NCI-H82 treated with DMSO at 0.1 percent for 48 hours (cell line): ENCODE measurements around the gene CHI3L1.

Experiments used
- DNase-seq: peaks from one replicate; lab custom pipeline; 2025; ENCODE audit not compliant: unreplicated experiment; lab: John Stamatoyannopoulos, UW

CHI3L1 gene

DNA sequence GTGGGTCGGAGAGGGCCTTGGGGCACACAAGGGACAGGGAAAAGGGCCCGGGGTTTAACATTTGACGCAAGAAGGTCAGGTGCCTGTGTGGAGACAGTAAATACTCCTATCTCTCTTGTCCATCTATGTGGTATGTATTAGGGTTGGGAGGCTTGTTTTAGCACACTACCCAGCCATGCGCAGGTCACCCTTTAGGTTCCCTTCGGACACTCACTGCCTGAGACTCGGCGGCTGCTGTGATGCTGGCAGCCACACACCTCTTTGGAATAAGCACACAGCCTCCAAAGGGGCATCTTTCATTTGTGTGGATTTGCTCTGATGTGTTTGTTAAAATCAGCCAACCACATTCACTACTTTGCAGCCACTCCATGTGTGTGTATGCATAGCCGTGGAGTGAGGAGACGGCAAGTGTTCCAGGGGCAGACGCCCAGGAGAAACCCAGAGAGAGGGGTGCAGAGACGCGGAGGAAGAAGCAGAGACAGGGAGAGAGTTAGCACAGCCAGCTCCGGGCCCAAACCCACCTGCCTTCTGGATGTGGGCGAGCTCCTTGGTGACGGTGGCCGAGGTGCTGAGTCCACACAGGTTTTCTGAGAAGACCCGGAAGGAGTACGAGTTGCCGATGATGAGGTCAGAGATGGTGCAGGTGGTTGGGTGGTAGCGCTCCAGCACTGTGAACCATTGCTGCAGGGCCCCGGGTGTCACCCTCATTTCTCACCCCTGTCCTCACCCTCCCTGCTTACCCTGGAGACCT is 16.6 kb downstream of the CHI3L1 start:
- DNase-seq: no peak

DNA sequence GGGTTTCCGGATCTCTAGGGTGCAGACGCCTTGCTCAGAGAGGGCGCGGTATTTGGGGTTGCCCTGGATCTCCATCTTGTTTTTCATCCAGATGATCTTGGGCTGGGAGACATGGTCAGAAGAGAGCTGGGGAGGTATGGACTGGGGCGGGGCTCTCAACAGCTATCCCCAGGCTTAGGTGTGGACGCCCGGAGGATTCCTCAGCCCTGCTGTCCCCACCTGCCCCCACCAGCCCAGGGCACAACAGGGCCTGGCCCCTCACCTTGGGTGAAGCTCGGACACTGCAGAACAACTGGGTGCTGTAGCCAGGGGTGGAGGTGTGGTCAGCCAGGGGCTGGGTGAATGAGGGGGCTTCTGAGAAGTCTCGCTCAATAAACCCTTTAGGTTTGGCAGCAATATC is 17.5 kb downstream of the CHI3L1 start:
- DNase-seq: no peak

DNA sequence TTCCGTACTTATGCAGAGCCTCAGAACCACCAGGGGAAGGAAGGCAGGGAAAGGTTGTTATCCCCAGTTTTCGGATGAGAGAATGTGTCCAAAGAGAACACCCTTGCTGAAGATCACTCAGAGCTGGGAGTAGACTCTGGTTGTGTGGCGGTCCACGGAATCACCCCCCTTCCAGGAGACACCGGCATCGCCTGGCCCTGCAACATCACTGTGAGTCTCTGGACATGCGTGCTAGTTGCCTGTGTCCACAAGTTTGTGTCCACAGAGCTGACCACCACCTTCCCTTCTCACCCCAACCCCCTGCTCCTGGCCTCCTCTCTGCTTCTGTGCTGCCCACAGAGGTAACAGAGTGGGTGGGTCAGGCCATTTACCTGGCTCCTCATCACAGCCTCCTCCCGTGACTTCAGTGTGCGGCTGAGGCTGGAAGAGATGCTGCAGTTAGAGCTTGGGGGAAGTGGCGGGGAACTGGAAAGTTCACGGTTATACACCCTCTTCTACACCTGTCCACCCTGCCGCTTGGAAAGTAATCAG is 18.2 kb downstream of the CHI3L1 start:
- no peak for DNase-seq

DNA sequence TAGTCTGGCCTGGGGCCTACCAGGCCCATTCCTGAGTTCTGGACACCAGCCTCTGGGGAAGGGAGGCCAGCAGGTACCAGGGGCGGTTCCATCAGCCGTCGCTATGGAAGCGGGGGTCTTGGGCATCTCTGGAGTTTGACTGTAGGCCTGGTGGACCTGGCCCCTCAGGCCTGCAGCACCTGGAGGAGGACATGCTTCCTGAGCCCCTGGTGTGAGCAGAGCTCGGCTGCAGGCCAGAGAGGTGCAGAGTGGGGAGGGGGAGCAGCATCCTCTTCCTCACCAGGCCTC is 18.6 kb downstream of the CHI3L1 start:
- no peak for DNase-seq

DNA sequence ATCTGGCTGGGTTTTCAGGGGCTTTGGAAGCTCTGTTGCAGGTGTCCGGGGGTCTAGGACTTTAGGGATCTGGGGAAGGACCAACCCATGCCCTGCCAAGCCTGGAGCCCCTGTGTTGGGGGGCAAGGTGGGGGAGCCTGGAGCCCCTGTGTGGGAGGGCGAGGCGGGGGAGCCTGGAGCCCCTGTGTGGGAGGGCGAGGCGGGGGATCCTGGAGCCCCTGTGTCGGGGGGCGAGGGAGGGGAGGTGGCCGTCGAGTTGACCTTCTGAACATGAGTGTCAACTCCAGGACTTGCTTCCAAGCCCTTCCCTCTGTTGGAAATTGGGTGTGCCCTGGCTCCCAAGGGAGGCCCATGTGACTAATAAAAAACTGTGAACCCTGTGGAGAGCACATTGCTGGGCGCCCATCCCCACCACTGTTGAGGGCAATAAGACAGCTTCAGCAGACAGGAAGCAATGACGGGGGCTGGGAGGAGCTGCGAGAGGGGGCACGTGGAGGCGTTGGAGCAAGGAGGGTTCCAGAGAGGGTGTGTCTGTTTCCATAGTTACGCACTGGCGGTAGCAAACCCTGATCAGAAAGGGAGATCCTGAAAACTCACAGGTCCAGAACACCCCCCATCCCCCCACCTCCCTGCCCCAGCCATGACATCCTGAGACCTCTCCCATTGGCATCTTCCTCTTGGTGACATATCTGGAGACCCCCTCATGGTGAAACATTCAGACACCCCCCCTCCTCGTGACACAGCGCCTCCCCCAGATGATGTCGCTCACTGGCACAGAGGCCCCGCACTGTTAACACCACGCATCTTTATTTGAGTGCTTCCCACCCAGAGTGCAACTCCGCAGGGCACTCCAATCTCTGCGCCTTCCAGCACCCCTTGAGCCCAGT is 19.2 kb downstream of the CHI3L1 start:
- DNase-seq: no peak

DNA sequence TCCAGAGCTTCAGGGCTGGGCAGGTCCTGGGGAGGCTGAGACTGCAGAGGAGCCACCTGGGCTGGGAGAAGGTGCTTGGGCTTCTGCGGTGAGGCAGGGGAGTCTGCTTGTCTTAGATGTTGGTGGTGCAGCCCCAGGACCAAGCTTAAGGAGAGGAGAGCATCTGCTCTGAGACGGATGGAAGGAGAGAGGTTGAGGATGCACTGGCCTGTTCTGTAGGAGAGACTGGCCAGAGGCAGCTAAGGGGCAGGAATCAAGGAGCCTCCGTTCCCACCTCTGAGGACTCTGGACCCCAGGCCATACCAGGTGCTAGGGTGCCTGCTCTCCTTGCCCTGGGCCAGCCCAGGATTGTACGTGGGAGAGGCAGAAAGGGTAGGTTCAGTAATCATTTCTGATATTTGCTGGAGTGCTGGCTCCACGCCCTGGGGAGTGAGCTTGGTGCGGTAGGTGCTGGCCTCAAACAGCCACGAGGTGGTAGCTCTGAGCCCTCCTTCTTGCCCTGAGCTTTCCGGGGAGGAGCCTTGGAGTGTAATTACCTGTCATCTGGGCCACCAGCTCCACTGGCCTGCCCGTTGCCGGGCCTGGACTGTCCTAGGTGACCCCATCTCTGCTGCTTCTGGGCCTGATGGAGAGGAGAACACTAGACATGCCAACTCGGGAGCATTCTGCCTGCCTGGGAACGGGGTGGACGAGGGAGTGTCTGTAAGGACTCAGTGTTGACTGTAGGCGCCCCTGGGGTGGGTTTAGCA is 20.1 kb downstream of the CHI3L1 start:
- DNase-seq: no peak

DNA sequence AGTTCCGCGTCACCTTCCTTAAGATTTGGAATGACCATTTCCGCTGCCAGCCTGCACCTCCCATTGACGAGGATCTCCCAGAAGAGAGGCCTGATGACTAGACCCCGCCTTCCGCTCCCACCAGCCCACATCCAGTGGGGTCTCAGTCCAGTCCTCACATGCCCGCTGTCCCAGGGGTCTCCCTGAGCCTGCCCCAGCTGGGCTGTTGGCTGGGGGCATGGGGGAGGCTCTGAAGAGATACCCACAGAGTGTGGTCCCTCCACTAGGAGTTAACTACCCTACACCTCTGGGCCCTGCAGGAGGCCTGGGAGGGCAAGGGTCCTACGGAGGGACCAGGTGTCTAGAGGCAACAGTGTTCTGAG is 20.7 kb downstream of the CHI3L1 start:
- no peak for DNase-seq

DNA sequence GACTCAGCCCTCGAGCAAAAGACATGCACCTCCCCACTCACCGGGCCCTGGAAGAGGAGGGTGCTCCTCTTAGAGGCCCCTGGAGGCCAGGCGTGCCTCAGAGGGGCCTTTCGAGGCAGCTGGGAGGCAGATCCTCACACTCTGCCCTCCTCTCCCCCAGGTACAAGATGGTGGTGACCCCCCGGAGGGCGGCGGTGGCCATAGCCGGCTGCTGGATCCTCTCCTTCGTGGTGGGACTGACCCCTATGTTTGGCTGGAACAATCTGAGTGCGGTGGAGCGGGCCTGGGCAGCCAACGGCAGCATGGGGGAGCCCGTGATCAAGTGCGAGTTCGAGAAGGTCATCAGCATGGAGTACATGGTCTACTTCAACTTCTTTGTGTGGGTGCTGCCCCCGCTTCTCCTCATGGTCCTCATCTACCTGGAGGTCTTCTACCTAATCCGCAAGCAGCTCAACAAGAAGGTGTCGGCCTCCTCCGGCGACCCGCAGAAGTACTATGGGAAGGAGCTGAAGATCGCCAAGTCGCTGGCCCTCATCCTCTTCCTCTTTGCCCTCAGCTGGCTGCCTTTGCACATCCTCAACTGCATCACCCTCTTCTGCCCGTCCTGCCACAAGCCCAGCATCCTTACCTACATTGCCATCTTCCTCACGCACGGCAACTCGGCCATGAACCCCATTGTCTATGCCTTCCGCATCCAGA is 21.3 kb downstream of the CHI3L1 start:
- DNase-seq: no peak

DNA sequence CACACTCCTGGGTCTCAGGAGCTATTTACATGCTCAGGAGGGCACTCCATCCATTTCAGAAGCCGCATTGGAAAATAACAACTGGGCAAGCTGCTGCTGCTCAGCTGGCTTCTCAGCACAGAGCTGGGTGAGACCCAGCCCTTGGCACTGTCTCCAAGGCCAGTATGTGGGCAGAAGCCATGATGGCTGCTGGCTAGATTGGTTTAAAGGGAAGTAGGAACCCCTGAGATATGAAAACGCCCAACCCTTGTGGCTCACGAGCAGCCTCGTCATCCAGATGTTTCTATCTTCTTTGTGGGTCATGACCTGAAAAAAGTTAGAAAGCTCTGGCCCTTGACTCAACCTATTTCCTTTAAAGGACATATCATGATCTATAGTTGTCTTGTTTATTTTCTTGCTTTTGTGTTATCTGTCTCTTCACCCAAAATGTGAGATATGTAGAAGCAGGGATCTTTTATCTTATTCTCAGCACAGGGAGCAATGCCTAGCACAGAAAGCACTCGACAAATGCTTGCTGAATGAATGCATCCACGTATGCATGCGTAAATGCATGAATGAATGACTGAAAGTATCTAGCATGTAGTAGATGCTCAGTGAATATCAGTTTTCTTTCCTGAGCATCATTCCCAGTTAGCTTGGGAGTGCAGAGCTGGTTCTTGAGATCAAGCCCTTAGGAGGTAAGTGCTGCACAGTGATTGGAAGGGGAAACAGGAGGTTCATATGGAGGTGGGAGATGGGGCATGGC is 22.4 kb downstream of the CHI3L1 start:
- DNase-seq: no peak

DNA sequence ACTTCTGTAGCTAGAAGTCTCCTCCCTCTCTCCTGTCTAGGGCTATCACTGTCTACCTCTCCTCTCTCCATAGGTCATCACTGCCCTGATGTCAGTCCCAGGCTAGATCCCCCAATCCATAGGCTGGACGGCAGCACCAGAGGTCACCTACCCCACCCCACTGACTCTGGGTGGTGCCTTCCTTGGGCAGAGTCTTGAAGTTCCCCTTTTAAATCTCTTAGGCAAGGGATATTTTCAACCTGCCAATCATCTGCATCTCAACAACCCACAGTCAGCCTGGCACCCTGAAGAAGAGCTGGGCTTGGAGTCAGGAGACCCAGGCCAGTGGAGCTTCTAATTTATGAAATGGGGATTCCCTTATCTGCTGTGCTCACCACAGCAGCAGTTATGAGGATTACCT is 24.1 kb downstream of the CHI3L1 start:
- DNase-seq: no peak

DNA sequence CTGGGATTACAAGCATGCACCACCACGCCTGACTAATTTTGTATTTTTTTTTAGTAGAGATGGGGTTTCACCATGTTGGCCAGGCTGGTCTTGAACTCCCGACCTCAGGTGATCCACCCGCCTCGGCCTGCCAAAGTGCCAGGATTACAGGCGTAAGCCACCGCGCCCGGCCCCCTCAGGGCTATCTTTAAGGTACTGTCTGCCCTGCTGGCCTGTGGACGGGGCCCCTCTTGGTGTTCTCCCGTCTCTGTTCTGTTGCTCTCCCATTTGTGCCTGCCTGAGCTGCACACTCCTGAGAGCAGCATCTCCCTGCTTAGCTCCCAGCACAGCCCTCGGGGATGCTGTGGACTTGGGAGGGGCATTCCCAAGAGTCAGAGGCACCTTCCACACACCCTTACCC is 24.8 kb downstream of the CHI3L1 start:
- DNase-seq: no peak

DNA sequence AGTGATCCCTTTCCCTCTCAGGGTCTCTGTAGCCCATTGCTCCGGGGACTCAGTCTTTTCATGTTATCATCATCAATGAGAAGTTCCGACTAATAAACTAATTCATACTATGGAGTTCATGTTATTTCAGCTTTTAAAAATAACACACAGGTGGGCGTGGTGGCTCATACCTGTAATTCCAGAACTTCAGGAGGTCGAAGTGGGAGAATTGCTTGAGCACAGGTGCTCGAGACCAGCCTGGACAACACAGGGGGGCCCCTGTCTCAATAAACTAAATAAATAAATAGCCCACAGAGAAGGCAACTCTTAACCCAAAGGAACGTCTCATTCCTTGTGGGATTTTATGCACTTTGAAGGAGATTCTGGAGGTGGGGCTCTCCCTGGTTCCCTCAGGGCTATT is 25.3 kb downstream of the CHI3L1 start:
- no peak for DNase-seq

DNA sequence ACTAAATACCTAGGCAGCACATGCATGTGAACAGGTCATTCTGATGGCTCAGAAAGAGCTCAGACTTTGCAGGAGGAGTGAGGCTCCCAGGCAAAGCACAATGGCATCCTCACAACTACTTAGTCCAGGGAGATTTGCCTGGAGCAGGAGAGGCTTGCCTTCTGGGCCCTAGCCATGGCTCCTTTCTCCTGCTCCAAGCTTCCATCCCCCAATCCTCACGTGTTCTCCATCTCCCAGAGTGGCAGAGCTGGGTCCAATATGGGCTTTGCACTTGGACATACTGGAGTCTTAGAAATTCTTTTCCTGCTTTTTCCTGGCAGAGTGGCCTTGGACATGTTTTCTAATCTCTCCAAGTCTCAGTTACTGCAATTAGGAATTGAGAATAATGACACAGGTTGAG is 26.7 kb downstream of the CHI3L1 start:
- DNase-seq: no peak

DNA sequence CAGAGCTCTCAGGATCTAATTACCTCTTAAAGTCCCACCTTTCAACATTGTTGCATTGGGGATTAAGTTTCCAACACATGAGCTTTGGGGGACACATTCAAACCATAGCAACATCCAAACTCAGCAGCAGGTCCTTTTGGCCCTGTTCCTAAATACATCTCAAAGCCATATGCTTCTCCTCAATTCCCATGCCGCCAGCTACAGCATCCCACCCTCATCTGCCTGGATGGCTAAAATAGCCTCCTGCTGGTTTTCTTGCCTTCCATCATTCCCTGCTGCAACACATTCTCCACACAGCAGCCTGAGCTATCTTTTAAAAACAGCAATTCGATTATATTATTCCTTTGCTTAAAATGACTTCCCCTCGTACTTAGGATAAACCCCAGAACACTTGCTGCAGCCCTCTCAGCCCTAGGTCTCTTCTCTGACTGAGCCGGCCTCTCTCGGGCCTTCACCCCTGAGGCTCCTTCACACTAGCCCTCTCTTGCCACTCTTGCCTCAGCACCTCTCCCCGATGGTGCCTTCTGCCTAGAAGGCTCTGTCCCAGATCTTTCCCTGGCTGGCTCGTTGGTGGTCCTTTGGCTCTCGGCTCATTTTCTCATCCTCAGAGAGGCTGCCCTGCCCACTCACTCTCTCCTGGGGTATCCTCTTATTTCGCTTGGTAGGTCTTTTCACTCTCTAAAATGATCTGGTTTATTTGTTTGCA is 27.4 kb downstream of the CHI3L1 start:
- DNase-seq: peak; percentile 85

DNA sequence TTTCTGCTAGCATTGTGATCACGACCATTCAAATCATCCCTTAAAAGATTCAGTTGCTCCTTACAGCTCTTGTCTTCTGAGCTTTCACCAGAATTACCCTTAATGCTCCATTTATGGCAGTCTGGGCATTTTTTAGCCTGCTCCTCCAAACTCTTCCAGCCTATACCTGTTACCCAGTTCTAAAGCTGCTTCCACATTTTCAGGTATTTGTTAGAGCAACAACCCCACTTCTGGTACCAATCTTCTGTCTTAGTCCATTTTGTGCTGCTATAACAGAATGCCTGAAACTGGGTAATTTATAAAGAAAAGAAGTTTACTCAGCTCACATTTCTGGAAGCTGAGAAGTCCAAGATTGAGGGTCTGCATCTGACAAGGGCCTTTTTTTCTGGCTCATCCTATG is 28.1 kb downstream of the CHI3L1 start:
- no peak for DNase-seq

DNA sequence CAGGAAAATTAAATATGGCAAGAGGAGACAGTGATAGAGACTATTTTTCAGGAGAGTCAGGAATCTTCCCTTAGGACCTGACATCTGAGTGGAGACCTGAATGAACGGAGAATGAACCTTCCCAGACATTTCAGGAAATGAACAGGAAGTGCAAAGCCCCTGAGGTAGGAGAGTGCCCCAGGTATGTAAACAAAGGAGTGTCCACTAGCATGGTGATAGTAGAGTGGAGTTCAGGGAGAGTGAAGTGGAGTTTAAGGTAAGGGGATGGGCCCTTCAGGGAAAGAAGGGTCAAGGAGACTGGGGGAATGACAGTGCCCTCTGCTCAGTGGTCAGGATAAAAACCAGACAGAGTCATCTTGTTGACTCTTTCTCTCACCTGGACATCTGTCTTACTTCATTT is 30.2 kb downstream of the CHI3L1 start:
- no peak for DNase-seq

DNA sequence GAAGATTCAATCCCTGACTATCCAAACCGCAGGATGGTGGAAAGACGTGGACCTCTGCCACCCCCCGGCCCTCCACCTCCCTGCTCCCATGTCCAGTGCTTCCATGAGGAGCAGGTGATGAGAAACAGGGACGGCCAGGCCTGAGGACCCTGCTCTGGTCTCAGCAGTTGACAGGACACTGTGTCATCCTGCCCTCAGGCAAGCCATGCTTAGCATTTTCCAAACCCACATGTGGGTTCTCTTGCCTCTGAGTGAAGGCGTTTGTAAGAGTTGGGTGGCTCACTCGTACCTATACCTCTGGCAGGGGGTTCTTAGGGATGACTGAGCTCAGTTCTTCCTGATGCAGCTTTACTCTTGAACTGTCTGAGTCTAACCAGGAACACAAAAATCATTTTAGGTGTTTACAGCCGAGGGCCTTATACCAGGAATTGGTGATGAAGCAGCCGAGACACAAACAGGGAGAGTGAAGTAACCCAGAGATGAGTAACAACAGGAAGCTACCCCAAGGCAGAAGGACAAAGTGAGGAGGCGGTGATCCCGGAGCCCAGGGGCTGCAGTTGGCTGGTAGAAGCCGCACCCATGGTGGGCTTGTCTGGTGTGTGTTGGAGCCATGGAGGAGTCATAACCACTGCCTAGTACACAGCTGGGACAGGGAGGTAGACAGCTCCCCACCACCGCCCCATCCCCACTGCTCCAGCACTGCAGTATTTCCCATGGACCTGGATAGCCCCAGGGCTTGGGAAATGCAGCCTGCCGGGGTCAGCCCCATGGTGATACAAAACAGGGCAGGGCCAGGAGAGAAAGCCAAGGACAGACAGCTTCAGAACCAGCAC is 32.3 kb downstream of the CHI3L1 start:
- DNase-seq: no peak

DNA sequence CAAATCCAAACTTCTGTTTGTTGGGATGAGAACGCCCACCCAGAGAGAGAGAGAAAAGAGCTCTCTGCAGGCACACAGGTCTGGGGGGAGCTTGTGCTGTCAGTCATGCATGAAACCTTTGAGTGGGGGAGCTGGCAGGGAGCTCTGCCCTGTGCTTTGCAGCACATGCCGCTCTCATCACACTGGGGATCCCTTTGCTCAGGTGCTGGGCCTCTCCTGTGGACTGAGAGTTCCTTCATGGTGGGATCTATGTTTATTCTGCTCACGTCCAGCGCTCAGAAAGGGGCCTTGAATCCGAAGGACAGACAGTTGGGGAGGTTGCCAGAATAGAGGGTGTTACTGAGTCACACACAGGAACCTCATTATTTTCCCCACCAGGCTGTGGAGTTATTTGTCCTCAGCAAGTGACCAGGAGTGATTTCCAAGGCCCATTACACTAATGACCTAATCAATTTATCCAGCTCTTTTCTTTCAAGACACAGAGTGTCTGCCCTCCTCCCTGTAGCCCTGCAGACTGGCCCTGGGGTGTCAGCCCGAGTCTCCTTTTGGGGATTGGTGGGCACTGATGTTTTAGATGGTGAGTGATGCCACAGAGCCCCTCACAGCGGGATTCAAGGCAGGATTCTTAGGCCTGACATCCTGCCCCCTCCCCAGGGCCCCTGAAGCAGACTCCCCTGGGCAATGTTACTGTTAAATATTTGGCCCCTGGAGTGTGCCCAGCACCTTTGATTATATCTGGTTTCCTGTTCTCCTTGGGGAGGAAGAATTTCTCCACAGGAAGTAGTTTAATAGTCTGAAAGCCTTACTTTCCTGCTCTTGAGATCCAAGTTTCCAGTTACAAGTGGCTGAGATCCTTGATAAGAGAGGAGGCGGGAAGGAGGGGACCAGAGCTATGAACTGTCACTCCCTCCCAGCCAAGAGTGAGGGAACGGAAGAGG is 33.2 kb downstream of the CHI3L1 start:
- no peak for DNase-seq
